ENCODE data around the gene SETD3. TPM values are rescaled to one million over a fixed set of nuclear protein-coding genes. Genes with fewer than 3 reads are reported as not detected.

SETD3 gene
- total and polyA plus RNA-seq, 10 of the 15 experiments (the other 5 are each of a cell fraction or from before 2014, with no cell fraction given) = 11.3 to 44.2 (median 36.5) TPM

DNA sequence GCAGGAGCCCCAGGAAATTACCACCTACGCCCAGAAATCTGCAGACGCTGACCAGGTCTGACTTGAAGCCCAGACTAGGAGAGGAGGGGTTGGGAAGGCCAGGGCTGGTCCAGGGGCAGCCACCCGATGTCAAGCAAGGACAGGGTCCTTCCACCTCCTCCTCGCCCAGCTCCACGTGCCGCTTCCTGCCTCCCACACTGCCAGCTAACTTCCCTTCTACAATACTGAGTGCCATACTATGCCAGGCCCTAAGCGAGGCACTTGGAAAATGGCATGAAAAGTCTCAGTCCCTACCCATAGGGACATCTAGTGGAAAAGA, 71.7 kb downstream of the SETD3 start:
- H3K79me2 ChIP-seq (ENCODE audit: control insufficient read depth, insufficient read depth, low read length) = no peaks in the 10 kb centered on the region
- no peaks in the 10 kb centered on the region for H3K9me3 ChIP-seq (replicated peaks; ENCODE audit: control insufficient read depth, insufficient read depth, low read length)
- intact Hi-C loops (cut with micrococcal nuclease; ENCODE audit: unreplicated experiment) = no loop called here
- no TSS peak for BruUV-seq (replicated peaks)
- DNase-seq (ENCODE audit: low read depth, low spot score) (no peak), ATAC-seq (no peak), FAIRE-seq (no peak)
- no peak overlapping the region for H3K9ac ChIP-seq (ENCODE audit: control insufficient read depth, insufficient read depth, low read length)
- H2AFZ ChIP-seq (ENCODE audit: control insufficient read depth, low read depth, low read length) = no peak overlapping the region
- RAD21 ChIA-PET (ENCODE audit: unreplicated experiment) = no interaction called here
- H4K20me1 ChIP-seq (ENCODE audit: control insufficient read depth, insufficient read depth) = no peaks in the 10 kb centered on the region
- H3K27ac ChIP-seq (ENCODE audit: control insufficient read depth, insufficient read depth) = no peak overlapping the region
- 97% methylated on average over 7 of the region's 7 CpGs for WGBS (ENCODE audit: insufficient coverage, insufficient replicate concordance, low lambda C conversion rate, missing lambda C conversion rate)
- H3K4me2 ChIP-seq (ENCODE audit: control insufficient read depth, insufficient read depth) = no peak overlapping the region
- no peak overlapping the region for H3K4me3 ChIP-seq
- no peaks in the 10 kb centered on the region for H3K27me3 ChIP-seq (replicated peaks in 1 of 2; ENCODE audit: control insufficient read depth in 2 of 2, insufficient read depth in 2 of 2, low read length in 1 of 2)
- H3K4me1 ChIP-seq (ENCODE audit: control insufficient read depth, insufficient read depth, low read length) = peaks cover 5% of the 10 kb centered on the region; the same call in 1 of the 2 replicates
- POLR2A ChIA-PET = no interaction called here
- SMC1A ChIA-PET (ENCODE audit: uncharacterized antibody, unreplicated experiment) = no interaction called here
- CTCF ChIA-PET = interaction anchor here (2.5 kb wide), 1 partner anchor 16 kb away, joined by 14 read pairs; no protein-coding TSS in a partner anchor
- in situ Hi-C loops (cut with MboI) = no loop called here
- peaks cover 1 to 15% of the 10 kb centered on the region in 2 experiments; a peak in 3 of 4 replicates for H3K36me3 ChIP-seq (ENCODE audit: control insufficient read depth in 2 of 2, insufficient read depth in 2 of 2, low read length in 1 of 2)
- TF ChIP-seq BACH1 (IDR thresholded peaks at IDR 0.05; ENCODE audit: borderline replicate concordance) (no peak), ZBTB40 (IDR thresholded peaks at IDR 0.05; ENCODE audit: borderline replicate concordance) (no peak), STAT3 (IDR thresholded peaks at IDR 0.05; ENCODE audit: low read depth, low read length) (no peak), SREBF2 (IDR thresholded peaks at IDR 0.05; ENCODE audit: low read length) (no peak), NR2C1 (IDR thresholded peaks at IDR 0.05) (no peak), KDM1A (IDR thresholded peaks at IDR 0.05; ENCODE audit: borderline replicate concordance) (no peak), HDAC2 (IDR thresholded peaks at IDR 0.05) (no peak), RELA (IDR thresholded peaks at IDR 0.05; ENCODE audit: borderline replicate concordance, partially characterized antibody) (no peak), FOS (IDR thresholded peaks at IDR 0.05; ENCODE audit: borderline replicate concordance, extremely low read depth, insufficient read length) (no peak), ETV6 (conservative IDR thresholded peaks at IDR 0.05 in 1 of 2, IDR thresholded peaks at IDR 0.05 in 1 of 2; ENCODE audit: borderline replicate concordance in 1 of 2, low read depth in 1 of 2) (no peak), TAF1 (IDR thresholded peaks at IDR 0.05; ENCODE audit: borderline replicate concordance, low read depth, low read length) (no peak), BCLAF1 (IDR thresholded peaks at IDR 0.05) (no peak), ZBTB11 (CRISPR knock-in tag; IDR thresholded peaks at IDR 0.05) (no peak)
- TF ChIP-seq, protein P1, sequence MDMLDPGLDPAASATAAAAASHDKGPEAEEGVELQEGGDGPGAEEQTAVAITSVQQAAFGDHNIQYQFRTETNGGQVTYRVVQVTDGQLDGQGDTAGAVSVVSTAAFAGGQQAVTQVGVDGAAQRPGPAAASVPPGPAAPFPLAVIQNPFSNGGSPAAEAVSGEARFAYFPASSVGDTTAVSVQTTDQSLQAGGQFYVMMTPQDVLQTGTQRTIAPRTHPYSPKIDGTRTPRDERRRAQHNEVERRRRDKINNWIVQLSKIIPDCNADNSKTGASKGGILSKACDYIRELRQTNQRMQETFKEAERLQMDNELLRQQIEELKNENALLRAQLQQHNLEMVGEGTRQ (IDR thresholded peaks at IDR 0.05; ENCODE audit: borderline replicate concordance, low read depth, low read length) = no peak

All from GM12878 (cell line).